ENCODE results near the gene AKAP12.

DNA sequence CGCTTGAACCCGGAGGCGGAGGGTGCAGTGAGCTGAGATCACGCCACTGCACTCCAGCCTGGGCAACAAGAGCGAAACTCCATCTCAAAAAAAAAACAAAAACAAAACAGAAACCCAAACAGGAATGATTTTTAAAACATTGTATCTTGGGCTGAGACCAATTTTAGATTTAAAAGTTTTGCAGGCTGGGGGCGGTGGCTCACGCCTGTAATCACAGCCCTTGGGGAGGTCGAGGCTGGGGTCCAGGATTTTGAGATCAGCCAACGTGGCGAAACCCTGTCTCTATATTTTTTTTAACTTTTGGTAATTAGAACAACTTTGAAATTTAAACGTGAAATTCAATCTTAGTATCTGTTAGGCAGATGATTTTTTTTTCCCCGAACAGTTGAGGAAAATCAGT is 70.5 kb downstream of the AKAP12 start:
- TF ChIP-seq EZH2 (IDR thresholded peaks at IDR 0.05; ENCODE audit: borderline replicate concordance, low read depth, low read length, severe bottlenecking) = no peak
- TF ChIP-seq, protein P1, sequence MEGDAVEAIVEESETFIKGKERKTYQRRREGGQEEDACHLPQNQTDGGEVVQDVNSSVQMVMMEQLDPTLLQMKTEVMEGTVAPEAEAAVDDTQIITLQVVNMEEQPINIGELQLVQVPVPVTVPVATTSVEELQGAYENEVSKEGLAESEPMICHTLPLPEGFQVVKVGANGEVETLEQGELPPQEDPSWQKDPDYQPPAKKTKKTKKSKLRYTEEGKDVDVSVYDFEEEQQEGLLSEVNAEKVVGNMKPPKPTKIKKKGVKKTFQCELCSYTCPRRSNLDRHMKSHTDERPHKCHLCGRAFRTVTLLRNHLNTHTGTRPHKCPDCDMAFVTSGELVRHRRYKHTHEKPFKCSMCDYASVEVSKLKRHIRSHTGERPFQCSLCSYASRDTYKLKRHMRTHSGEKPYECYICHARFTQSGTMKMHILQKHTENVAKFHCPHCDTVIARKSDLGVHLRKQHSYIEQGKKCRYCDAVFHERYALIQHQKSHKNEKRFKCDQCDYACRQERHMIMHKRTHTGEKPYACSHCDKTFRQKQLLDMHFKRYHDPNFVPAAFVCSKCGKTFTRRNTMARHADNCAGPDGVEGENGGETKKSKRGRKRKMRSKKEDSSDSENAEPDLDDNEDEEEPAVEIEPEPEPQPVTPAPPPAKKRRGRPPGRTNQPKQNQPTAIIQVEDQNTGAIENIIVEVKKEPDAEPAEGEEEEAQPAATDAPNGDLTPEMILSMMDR (IDR thresholded peaks at IDR 0.05; ENCODE audit: borderline replicate concordance, extremely low read depth, low read length, poor library complexity, severe bottlenecking) = no peak
